ENCODE measurements around the gene SLC16A12.

DNA sequence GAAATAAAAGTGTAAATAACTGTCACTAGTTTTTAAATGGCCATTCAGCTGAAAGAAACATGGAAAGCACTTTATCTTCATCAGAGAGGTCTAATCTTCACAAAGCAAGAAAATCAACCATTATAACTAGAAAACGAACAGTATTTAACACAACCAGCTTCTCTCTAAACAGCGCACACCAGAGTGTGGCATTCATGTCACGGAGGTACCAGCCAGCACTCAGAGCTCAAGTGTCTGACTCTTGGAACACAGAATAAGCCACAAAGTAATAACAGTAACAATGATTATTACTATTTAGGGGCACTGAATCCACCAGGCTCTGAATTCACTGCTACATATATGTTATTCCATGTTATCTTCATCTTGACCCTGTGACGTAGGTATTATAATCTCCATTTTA is 60.9 kb downstream of the SLC16A12 start:
- TF ChIP-seq POLR2A (IDR thresholded peaks at IDR 0.05): no peak
- TF ChIP-seq, protein P1, sequence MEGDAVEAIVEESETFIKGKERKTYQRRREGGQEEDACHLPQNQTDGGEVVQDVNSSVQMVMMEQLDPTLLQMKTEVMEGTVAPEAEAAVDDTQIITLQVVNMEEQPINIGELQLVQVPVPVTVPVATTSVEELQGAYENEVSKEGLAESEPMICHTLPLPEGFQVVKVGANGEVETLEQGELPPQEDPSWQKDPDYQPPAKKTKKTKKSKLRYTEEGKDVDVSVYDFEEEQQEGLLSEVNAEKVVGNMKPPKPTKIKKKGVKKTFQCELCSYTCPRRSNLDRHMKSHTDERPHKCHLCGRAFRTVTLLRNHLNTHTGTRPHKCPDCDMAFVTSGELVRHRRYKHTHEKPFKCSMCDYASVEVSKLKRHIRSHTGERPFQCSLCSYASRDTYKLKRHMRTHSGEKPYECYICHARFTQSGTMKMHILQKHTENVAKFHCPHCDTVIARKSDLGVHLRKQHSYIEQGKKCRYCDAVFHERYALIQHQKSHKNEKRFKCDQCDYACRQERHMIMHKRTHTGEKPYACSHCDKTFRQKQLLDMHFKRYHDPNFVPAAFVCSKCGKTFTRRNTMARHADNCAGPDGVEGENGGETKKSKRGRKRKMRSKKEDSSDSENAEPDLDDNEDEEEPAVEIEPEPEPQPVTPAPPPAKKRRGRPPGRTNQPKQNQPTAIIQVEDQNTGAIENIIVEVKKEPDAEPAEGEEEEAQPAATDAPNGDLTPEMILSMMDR (IDR thresholded peaks at IDR 0.05): no peak
- TF ChIP-seq POLR2AphosphoS5 (IDR thresholded peaks at IDR 0.05): no peak
- TF ChIP-seq EP300 (IDR thresholded peaks at IDR 0.05): no peak
